Measurements from ENCODE around the gene UROC1. TPM values are rescaled to one million over a fixed set of nuclear protein-coding genes. Genes with fewer than 3 reads are reported as not detected.

The UROC1 gene
- total and polyA plus RNA-seq, 2 of the 13 experiments (the other 11 are each of a cell fraction or from before 2014, with no cell fraction given) = 0.71 to 1.3 TPM

- TF ChIP-seq ZHX2 (IDR thresholded peaks at IDR 0.05; ENCODE audit: low read depth) (0 out of 2 replicates have a peak, but pooled peaks have one; percentile 14), ZHX2 (CRISPR knock-in tag; IDR thresholded peaks at IDR 0.05; ENCODE audit: borderline replicate concordance) (0 out of 2 replicates have a peak, but pooled peaks have one; percentile 75), FOXJ3 (CRISPR knock-in tag; IDR thresholded peaks at IDR 0.05; ENCODE audit: borderline replicate concordance) (0 out of 2 replicates have a peak, but pooled peaks have one; percentile 31), CEBPZ (IDR thresholded peaks at IDR 0.05; ENCODE audit: low read length) (no peak), ZNF18 (CRISPR knock-in tag; IDR thresholded peaks at IDR 0.05; ENCODE audit: insufficient replicate concordance) (peak; percentile 2), ZNF574 (CRISPR knock-in tag; IDR thresholded peaks at IDR 0.05) (peak; percentile 26), AHR (CRISPR knock-in tag; IDR thresholded peaks at IDR 0.05) (peak; percentile 93; the same call in 1 of the 2 replicates), NR2F2 (IDR thresholded peaks at IDR 0.05; ENCODE audit: borderline replicate concordance, low read depth) (no peak), TERF1 (CRISPR knock-in tag; IDR thresholded peaks at IDR 0.05) (no peak), MXD1 (CRISPR knock-in tag; IDR thresholded peaks at IDR 0.05) (no peak; the same call in 1 of the 2 replicates)
Observed at GRCh38 chr3:126523745-126524428, 6.3 kb upstream of the UROC1 start, which contains the start of gene CHST13 (continued).
